GM23338 (cell line): ENCODE data around the gene RHOH. TPM values are rescaled to one million over a fixed set of nuclear protein-coding genes. Genes with fewer than 3 reads are reported as not detected.

Experiments used
- ATAC-seq: fragments of 200-7000 bp; cut with Tn5 transposase; 3 replicates; pipeline ENCODE4 v1.9.1; 2020
- DNase-seq: peaks from one replicate; pipeline ENCODE4 v3.0.0-alpha.2; 2015; ENCODE audit warnings: low spot score
- H2AFZ ChIP-seq: fragments of 200-600 bp; sonication (generic); 2 replicates; pipeline ENCODE4 v1.8.0; 2016; ENCODE audit warnings: antibody characterized with exemption, mild to moderate bottlenecking, moderate library complexity
- H3F3A ChIP-seq: fragments of 200-600 bp; sonication (generic); replicated peaks from 2 replicates; pipeline ENCODE4 v1.8.0; 2017; ENCODE audit warnings: antibody characterized with exemption, mixed run types, low read depth
- H3K27ac ChIP-seq: fragments of 200-600 bp; sonication (generic); 2 replicates; pipeline ENCODE4 v1.6.1; 2016; ENCODE audit warnings: low read depth
- H3K27me3 ChIP-seq: fragments of 200-600 bp; sonication (generic); 2 replicates; pipeline ENCODE4 v1.8.0; 2016; ENCODE audit warnings: mild to moderate bottlenecking, mixed run types, moderate library complexity; ENCODE audit not compliant: insufficient read depth
- H3K36me3 ChIP-seq: fragments of 200-600 bp; sonication (generic); 2 replicates; pipeline ENCODE4 v1.8.0; 2016; ENCODE audit warnings: mild to moderate bottlenecking; ENCODE audit not compliant: insufficient read depth
- H3K4me1 ChIP-seq: fragments of 200-600 bp; sonication (generic); 2 replicates; pipeline ENCODE4 v1.8.0; 2016; ENCODE audit warnings: mild to moderate bottlenecking, moderate library complexity; ENCODE audit not compliant: insufficient read depth
- H3K4me2 ChIP-seq: fragments of 200-600 bp; sonication (generic); 2 replicates; pipeline ENCODE4 v1.7.1; 2017; ENCODE audit warnings: mixed run types
- H3K4me3 ChIP-seq: fragments of 200-600 bp; sonication (generic); 2 replicates; pipeline ENCODE4 v1.6.1; 2016; ENCODE audit warnings: mixed run types
- H3K79me2 ChIP-seq: fragments of 200-600 bp; sonication (generic); replicated peaks from 2 replicates; pipeline ENCODE4 v1.8.0; 2017; ENCODE audit warnings: mild to moderate bottlenecking; ENCODE audit not compliant: insufficient read depth
- H3K9me2 ChIP-seq: fragments of 200-600 bp; sonication (generic); 2 replicates; pipeline ENCODE4 v1.8.0; 2017; ENCODE audit not compliant: insufficient read depth
- H4K20me1 ChIP-seq: fragments of 200-600 bp; sonication (generic); replicated peaks from 2 replicates; pipeline ENCODE4 v1.8.0; 2017; ENCODE audit warnings: mild to moderate bottlenecking; ENCODE audit not compliant: insufficient read depth
- H3K27ac Mint-ChIP-seq: 2 replicates; pipeline ENCODE4 v1.8.0; 2020; ENCODE audit warnings: inconsistent platforms, mild to moderate bottlenecking, moderate library complexity, mixed read lengths
- H3K27me3 Mint-ChIP-seq: 3 replicates; pipeline ENCODE4 v1.8.0; 2022; ENCODE audit warnings: low read depth, mild to moderate bottlenecking, moderate library complexity, mixed read lengths, inconsistent platforms; ENCODE audit not compliant: insufficient read depth, poor library complexity
- H3K36me3 Mint-ChIP-seq: 3 replicates; pipeline ENCODE4 v1.8.0; 2021; ENCODE audit warnings: low read depth, mild to moderate bottlenecking, inconsistent platforms, moderate library complexity, mixed read lengths
- H3K4me1 Mint-ChIP-seq: 3 replicates; pipeline ENCODE4 v1.8.0; 2020; ENCODE audit warnings: mild to moderate bottlenecking, inconsistent platforms, mixed read lengths
- H3K4me3 Mint-ChIP-seq: 3 replicates; pipeline ENCODE4 v1.8.0; 2021; ENCODE audit warnings: moderate library complexity, mild to moderate bottlenecking, inconsistent platforms, mixed read lengths
- H3K9me3 Mint-ChIP-seq: 3 replicates; pipeline ENCODE4 v1.8.0; 2020; ENCODE audit warnings: moderate library complexity, mild to moderate bottlenecking, inconsistent platforms, mixed read lengths
- CREB1 ChIP-seq: fragments of 250-450 bp; sonication (Bioruptor Pico); IDR thresholded peaks from 2 replicates; pipeline ENCODE4 v1.5.0; 2020; ENCODE audit warnings: low read depth, mild to moderate bottlenecking, moderate library complexity
- EZH2 ChIP-seq: fragments of 200-600 bp; sonication (generic); IDR thresholded peaks from one replicate; pipeline ENCODE4 v1.8.0; 2017; ENCODE audit warnings: antibody characterized with exemption, mild to moderate bottlenecking, low read depth; ENCODE audit not compliant: unreplicated experiment
- EZH2phosphoT487 ChIP-seq: fragments of 200-600 bp; sonication (generic); IDR thresholded peaks from one replicate; pipeline ENCODE4 v1.8.1; 2018; ENCODE audit warnings: antibody characterized with exemption; ENCODE audit not compliant: unreplicated experiment
- JUNB ChIP-seq: IDR thresholded peaks from one replicate; pipeline ENCODE4 v1.6.1; 2016; ENCODE audit warnings: antibody characterized with exemption; ENCODE audit not compliant: unreplicated experiment
- NANOG ChIP-seq: IDR thresholded peaks from 2 replicates; pipeline ENCODE4 v1.6.1; 2016; ENCODE audit warnings: antibody characterized with exemption, borderline replicate concordance
- POLR2AphosphoS5 ChIP-seq: IDR thresholded peaks from 2 replicates; pipeline ENCODE4 v1.6.1; 2016; ENCODE audit warnings: antibody characterized with exemption, low read depth
- STAT1 ChIP-seq: IDR thresholded peaks from one replicate; pipeline ENCODE4 v1.6.1; 2016; ENCODE audit warnings: antibody characterized with exemption; ENCODE audit not compliant: unreplicated experiment
- ZNF114 ChIP-seq: fragments of 250-450 bp; sonication (Bioruptor Pico); IDR thresholded peaks from 2 replicates; pipeline ENCODE4 v1.5.0; 2020; ENCODE audit warnings: mild to moderate bottlenecking, moderate library complexity
- ZNF331 ChIP-seq: fragments of 250-450 bp; sonication (Bioruptor Pico); IDR thresholded peaks from 2 replicates; pipeline ENCODE4 v1.5.0; 2020; ENCODE audit warnings: low read depth, mild to moderate bottlenecking, moderate library complexity
- polyA plus RNA-seq: library from polyadenylated mRNA; unstranded; fragments of >200 nt; fragmentation: Nextera tagmentation; extraction: Ambion mirVana; gene quantifications from 2 replicates; pipeline ENCODE4 v1.2.1, GENCODE V29; 2016
- total RNA-seq: library from RNA; depleted of rRNA; stranded (reverse); fragments of >200 nt; shearing (Covaris generic); gene quantifications from 2 replicates; pipeline ENCODE4 v1.2.3, GENCODE V29; 2014
- TF ChIP-seq, protein P1 (sequence below): IDR thresholded peaks from 2 replicates; pipeline ENCODE4 v1.6.1; 2016; ENCODE audit warnings: antibody characterized with exemption
- TF ChIP-seq, protein P2 (sequence below), 2 experiments: fragments of 200-600 bp in 1 of 2; sonication (generic) in 1 of 2; conservative IDR thresholded peaks; 2 replicates each; pipeline versions ENCODE4 v1.5.1 to v1.6.1; 2016 to 2017; ENCODE audit warnings: antibody characterized with exemption in 2 of 2, low read depth in 2 of 2, mild to moderate bottlenecking in 2 of 2, moderate library complexity in 1 of 2
- TF ChIP-seq, protein P3 (sequence below): IDR thresholded peaks from one replicate; pipeline ENCODE4 v1.6.1; 2018; ENCODE audit warnings: antibody characterized with exemption; ENCODE audit not compliant: unreplicated experiment
- TF ChIP-seq, protein P4 (sequence below): fragments of 250-450 bp; sonication (Bioruptor Pico); IDR thresholded peaks from 2 replicates; pipeline ENCODE4 v1.5.0; 2020; ENCODE audit warnings: mild to moderate bottlenecking, moderate library complexity

Gene RHOH
- total and polyA plus RNA-seq, 2 experiments from 2014 or later: 2.2 to 3.7 TPM

DNA sequence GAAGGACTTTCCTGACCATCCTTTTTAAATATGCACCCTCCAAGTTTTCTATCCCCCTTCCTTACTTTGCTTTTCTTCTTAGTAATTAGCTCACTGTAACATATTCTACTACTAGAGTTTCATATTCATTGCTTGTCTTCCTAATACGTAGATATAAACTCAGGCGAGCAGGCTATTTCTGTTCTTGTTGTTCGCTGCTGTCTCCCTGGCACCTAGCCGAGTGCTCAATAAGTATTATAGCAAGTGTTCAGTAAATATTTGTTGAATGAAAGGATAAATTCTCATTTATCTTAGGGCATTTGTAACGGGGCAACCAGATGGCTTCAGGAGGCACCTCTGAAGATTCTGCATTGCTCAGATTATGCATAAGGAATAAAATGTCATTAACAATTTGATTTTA, 6.8 kb upstream of the RHOH start:
- Histone ChIP-seq H3K27ac (peak overlapping the region; percentile 46; the same call in 1 of the 2 replicates), H3K4me2 (no peak overlapping the region), H3K9me2 (no peaks in the 10 kb centered on the region), H3K4me1 (peaks cover 52% of the 10 kb centered on the region), H3K36me3 (no peaks in the 10 kb centered on the region), H4K20me1 (no peaks in the 10 kb centered on the region), H3K27me3 (no peaks in the 10 kb centered on the region), H3K79me2 (no peaks in the 10 kb centered on the region), H3K4me3 (no peak overlapping the region), H2AFZ (peak overlapping the region; percentile 2; the same call in 1 of the 2 replicates), H3F3A (0 out of 2 replicates have a peak, but pooled peaks cover 3% of the 10 kb centered on the region)
- no peaks in the 10 kb centered on the region for H3K9me3 Mint-ChIP-seq
- H3K36me3 Mint-ChIP-seq: no peaks in the 10 kb centered on the region
- peaks cover 63% of the 10 kb centered on the region for H3K4me1 Mint-ChIP-seq
- TF ChIP-seq NANOG (no peak), ZNF114 (CRISPR knock-in tag) (no peak), EZH2phosphoT487 (no peak), JUNB (no peak), CREB1 (CRISPR knock-in tag) (no peak), STAT1 (no peak), POLR2AphosphoS5 (no peak), ZNF331 (no peak), EZH2 (no peak)
- TF ChIP-seq, protein P1, sequence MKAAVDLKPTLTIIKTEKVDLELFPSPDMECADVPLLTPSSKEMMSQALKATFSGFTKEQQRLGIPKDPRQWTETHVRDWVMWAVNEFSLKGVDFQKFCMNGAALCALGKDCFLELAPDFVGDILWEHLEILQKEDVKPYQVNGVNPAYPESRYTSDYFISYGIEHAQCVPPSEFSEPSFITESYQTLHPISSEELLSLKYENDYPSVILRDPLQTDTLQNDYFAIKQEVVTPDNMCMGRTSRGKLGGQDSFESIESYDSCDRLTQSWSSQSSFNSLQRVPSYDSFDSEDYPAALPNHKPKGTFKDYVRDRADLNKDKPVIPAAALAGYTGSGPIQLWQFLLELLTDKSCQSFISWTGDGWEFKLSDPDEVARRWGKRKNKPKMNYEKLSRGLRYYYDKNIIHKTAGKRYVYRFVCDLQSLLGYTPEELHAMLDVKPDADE: no peak
- TF ChIP-seq, protein P2, sequence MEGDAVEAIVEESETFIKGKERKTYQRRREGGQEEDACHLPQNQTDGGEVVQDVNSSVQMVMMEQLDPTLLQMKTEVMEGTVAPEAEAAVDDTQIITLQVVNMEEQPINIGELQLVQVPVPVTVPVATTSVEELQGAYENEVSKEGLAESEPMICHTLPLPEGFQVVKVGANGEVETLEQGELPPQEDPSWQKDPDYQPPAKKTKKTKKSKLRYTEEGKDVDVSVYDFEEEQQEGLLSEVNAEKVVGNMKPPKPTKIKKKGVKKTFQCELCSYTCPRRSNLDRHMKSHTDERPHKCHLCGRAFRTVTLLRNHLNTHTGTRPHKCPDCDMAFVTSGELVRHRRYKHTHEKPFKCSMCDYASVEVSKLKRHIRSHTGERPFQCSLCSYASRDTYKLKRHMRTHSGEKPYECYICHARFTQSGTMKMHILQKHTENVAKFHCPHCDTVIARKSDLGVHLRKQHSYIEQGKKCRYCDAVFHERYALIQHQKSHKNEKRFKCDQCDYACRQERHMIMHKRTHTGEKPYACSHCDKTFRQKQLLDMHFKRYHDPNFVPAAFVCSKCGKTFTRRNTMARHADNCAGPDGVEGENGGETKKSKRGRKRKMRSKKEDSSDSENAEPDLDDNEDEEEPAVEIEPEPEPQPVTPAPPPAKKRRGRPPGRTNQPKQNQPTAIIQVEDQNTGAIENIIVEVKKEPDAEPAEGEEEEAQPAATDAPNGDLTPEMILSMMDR (conservative IDR thresholded peaks at IDR 0.05; ENCODE audit: low read depth in 2 of 2): no peak
- TF ChIP-seq, protein P3, sequence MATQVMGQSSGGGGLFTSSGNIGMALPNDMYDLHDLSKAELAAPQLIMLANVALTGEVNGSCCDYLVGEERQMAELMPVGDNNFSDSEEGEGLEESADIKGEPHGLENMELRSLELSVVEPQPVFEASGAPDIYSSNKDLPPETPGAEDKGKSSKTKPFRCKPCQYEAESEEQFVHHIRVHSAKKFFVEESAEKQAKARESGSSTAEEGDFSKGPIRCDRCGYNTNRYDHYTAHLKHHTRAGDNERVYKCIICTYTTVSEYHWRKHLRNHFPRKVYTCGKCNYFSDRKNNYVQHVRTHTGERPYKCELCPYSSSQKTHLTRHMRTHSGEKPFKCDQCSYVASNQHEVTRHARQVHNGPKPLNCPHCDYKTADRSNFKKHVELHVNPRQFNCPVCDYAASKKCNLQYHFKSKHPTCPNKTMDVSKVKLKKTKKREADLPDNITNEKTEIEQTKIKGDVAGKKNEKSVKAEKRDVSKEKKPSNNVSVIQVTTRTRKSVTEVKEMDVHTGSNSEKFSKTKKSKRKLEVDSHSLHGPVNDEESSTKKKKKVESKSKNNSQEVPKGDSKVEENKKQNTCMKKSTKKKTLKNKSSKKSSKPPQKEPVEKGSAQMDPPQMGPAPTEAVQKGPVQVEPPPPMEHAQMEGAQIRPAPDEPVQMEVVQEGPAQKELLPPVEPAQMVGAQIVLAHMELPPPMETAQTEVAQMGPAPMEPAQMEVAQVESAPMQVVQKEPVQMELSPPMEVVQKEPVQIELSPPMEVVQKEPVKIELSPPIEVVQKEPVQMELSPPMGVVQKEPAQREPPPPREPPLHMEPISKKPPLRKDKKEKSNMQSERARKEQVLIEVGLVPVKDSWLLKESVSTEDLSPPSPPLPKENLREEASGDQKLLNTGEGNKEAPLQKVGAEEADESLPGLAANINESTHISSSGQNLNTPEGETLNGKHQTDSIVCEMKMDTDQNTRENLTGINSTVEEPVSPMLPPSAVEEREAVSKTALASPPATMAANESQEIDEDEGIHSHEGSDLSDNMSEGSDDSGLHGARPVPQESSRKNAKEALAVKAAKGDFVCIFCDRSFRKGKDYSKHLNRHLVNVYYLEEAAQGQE: no peak
- TF ChIP-seq, protein P4, sequence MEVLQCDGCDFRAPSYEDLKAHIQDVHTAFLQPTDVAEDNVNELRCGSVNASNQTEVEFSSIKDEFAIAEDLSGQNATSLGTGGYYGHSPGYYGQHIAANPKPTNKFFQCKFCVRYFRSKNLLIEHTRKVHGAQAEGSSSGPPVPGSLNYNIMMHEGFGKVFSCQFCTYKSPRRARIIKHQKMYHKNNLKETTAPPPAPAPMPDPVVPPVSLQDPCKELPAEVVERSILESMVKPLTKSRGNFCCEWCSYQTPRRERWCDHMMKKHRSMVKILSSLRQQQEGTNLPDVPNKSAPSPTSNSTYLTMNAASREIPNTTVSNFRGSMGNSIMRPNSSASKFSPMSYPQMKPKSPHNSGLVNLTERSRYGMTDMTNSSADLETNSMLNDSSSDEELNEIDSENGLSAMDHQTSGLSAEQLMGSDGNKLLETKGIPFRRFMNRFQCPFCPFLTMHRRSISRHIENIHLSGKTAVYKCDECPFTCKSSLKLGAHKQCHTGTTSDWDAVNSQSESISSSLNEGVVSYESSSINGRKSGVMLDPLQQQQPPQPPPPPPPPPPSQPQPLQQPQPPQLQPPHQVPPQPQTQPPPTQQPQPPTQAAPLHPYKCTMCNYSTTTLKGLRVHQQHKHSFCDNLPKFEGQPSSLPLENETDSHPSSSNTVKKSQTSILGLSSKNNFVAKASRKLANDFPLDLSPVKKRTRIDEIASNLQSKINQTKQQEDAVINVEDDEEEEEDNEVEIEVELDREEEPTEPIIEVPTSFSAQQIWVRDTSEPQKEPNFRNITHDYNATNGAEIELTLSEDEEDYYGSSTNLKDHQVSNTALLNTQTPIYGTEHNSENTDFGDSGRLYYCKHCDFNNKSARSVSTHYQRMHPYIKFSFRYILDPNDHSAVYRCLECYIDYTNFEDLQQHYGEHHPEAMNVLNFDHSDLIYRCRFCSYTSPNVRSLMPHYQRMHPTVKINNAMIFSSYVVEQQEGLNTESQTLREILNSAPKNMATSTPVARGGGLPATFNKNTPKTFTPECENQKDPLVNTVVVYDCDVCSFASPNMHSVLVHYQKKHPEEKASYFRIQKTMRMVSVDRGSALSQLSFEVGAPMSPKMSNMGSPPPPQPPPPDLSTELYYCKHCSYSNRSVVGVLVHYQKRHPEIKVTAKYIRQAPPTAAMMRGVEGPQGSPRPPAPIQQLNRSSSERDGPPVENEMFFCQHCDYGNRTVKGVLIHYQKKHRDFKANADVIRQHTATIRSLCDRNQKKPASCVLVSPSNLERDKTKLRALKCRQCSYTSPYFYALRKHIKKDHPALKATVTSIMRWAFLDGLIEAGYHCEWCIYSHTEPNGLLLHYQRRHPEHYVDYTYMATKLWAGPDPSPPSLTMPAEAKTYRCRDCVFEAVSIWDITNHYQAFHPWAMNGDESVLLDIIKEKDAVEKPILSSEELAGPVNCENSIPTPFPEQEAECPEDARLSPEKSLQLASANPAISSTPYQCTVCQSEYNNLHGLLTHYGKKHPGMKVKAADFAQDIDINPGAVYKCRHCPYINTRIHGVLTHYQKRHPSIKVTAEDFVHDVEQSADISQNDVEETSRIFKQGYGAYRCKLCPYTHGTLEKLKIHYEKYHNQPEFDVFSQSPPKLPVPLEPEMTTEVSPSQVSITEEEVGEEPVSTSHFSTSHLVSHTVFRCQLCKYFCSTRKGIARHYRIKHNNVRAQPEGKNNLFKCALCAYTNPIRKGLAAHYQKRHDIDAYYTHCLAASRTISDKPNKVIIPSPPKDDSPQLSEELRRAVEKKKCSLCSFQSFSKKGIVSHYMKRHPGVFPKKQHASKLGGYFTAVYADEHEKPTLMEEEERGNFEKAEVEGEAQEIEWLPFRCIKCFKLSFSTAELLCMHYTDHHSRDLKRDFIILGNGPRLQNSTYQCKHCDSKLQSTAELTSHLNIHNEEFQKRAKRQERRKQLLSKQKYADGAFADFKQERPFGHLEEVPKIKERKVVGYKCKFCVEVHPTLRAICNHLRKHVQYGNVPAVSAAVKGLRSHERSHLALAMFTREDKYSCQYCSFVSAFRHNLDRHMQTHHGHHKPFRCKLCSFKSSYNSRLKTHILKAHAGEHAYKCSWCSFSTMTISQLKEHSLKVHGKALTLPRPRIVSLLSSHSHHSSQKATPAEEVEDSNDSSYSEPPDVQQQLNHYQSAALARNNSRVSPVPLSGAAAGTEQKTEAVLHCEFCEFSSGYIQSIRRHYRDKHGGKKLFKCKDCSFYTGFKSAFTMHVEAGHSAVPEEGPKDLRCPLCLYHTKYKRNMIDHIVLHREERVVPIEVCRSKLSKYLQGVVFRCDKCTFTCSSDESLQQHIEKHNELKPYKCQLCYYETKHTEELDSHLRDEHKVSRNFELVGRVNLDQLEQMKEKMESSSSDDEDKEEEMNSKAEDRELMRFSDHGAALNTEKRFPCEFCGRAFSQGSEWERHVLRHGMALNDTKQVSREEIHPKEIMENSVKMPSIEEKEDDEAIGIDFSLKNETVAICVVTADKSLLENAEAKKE (CRISPR knock-in tag): no peak
- DNase-seq (no peak), ATAC-seq (no peak)
- H3K27me3 Mint-ChIP-seq: no peaks in the 10 kb centered on the region
- H3K27ac Mint-ChIP-seq: peak overlapping the region; percentile 61; the same call in 1 of the 2 replicates
- no peak overlapping the region for H3K4me3 Mint-ChIP-seq
